HG03280 (cell line): ENCODE measurements around the gene SP2.

ENCODE experiments used
- ATAC-seq: cut with Tn5 transposase; IDR thresholded peaks from one replicate; pipeline ENCODE4 v1.9.1; 2021; ENCODE audit warnings: mild to moderate bottlenecking, moderate library complexity; ENCODE audit not compliant: unreplicated experiment

SP2 gene

GRCh38 chr17:47946929-47947397, 50.9 kb downstream of the SP2 start:
- ATAC-seq = peak; percentile 61

- no peak for ATAC-seq
Observed at GRCh38 chr17:47948706-47949196, 52.7 kb downstream of the SP2 start.

- ATAC-seq = no peak
Observed at GRCh38 chr17:47949197-47949759, 53.2 kb downstream of the SP2 start.

- ATAC-seq = no peak
Observed at GRCh38 chr17:47949946-47950345, 53.9 kb downstream of the SP2 start.

GRCh38 chr17:47950448-47950847, 54.4 kb downstream of the SP2 start:
- ATAC-seq = no peak

GRCh38 chr17:47952171-47953021, 56.4 kb downstream of the SP2 start:
- no peak for ATAC-seq

GRCh38 chr17:47953909-47954308, 57.9 kb downstream of the SP2 start:
- no peak for ATAC-seq

- no peak for ATAC-seq
Observed at GRCh38 chr17:47955497-47956461, 59.7 kb downstream of the SP2 start.

GRCh38 chr17:47956791-47957590, 61.0 kb downstream of the SP2 start:
- no peak for ATAC-seq

- no peak for ATAC-seq
Observed at GRCh38 chr17:47957591-47958490, 61.8 kb downstream of the SP2 start, which contains the start of gene PRR15L. TSS of gene PRR15L (minus strand) at chr17:47957883. CDS start at chr17:47953234, 4,649 bp downstream.

- no peak for ATAC-seq
Observed at GRCh38 chr17:47959825-47960655, 64.0 kb downstream of the SP2 start.

GRCh38 chr17:47961406-47961805, 65.4 kb downstream of the SP2 start:
- ATAC-seq = no peak

GRCh38 chr17:47962901-47963300, 66.9 kb downstream of the SP2 start:
- no peak for ATAC-seq

- no peak for ATAC-seq
Observed at GRCh38 chr17:47964856-47965255, 68.8 kb downstream of the SP2 start.

GRCh38 chr17:47966079-47966519, 70.1 kb downstream of the SP2 start:
- no peak for ATAC-seq

- ATAC-seq = no peak
Observed at GRCh38 chr17:47967607-47968252, 71.7 kb downstream of the SP2 start.

GRCh38 chr17:47968836-47969235, 72.8 kb downstream of the SP2 start:
- no peak for ATAC-seq
